Esophagus squamous epithelium (tissue), 4 donors: ENCODE measurements around the gene MIEN1.

ENCODE experiments used
- CTCF ChIP-seq, 6 experiments: fragments of 450-650 bp in 4 of 6; fragments of 200-600 bp in 2 of 6; sonication (generic) in 2 of 6; IDR thresholded peaks; one replicate each; pipeline ENCODE4 v1.5.1; 2016 to 2019; ENCODE audit warnings: antibody characterized with exemption in 6 of 6, mild to moderate bottlenecking in 4 of 6, moderate library complexity in 4 of 6
- POLR2A ChIP-seq, 4 donors: fragments of 450-650 bp; IDR thresholded peaks; one replicate each; pipeline ENCODE4 v1.6.1; 2017; ENCODE audit warnings: antibody characterized with exemption in 4 of 4, mild to moderate bottlenecking in 4 of 4, moderate library complexity in 3 of 4

GRCh38 chr17:39709319-39709997 lies 20.9 kb downstream of the MIEN1 start:
- TF ChIP-seq CTCF (IDR thresholded peaks at IDR 0.05) (no peak), POLR2A (IDR thresholded peaks at IDR 0.05) (no peak)
